K562 (cell line): ENCODE data around the gene SLC2A10. TPM values are rescaled to one million over a fixed set of nuclear protein-coding genes. Genes with fewer than 3 reads are reported as not detected.

Experiments
- CREM ChIP-seq: IDR thresholded peaks from 2 replicates; pipeline ENCODE4 v1.6.1; 2014; ENCODE audit warnings: antibody characterized with exemption, low read depth
- KAT8 ChIP-seq: fragments of 450-650 bp; IDR thresholded peaks from 2 replicates; pipeline ENCODE4 v1.6.1; 2016; ENCODE audit warnings: low read depth, mild to moderate bottlenecking
- SMC3 ChIP-seq: conservative IDR thresholded peaks from 2 replicates; pipeline ENCODE4 v1.6.1; 2011; ENCODE audit warnings: low read depth, low read length, improper control_type of control experiment; ENCODE audit not compliant: insufficient read depth
- polyA plus RNA-seq, 8 experiments: library from polyadenylated mRNA; depleted of rRNA in 4 of 8; stranded (reverse) in 5 of 8; unstranded in 3 of 8; fragments of >200 nt; fragmentation: Nextera tagmentation in 2 of 8; fragmentation: Illumina TruSeq in 1 of 8; extraction: Ambion mirVana in 2 of 8; extraction: Trizol in 1 of 8; gene quantifications; 2 replicates each; pipeline versions ENCODE4 v1.2.1 to v1.2.3, GENCODE V29; 2011 to 2014; ENCODE audit warnings: inconsistent platforms in 1 of 8, missing spikeins in 1 of 8
- total RNA-seq, 7 experiments: library from RNA; depleted of rRNA in 6 of 7; stranded (reverse); fragments of >200 nt in 6 of 7; fragmentation: Illumina TruSeq in 2 of 7; extraction: Trizol in 2 of 7; gene quantifications; 2 replicates each; pipeline versions ENCODE4 v1.2.1 to v1.2.3, GENCODE V29; 2011 to 2021; ENCODE audit warnings: low replicate concordance in 1 of 7
- TF ChIP-seq, protein P1 (sequence below), 2 experiments: fragments of 450-650 bp; formaldehyde crosslinking in 1 of 2; IDR thresholded peaks; 2 replicates each; pipeline versions ENCODE4 v1.4.0 to v1.6.1; 2014 to 2020; ENCODE audit warnings: mild to moderate bottlenecking in 2 of 2, borderline replicate concordance in 1 of 2, low read depth in 1 of 2
- TF ChIP-seq, protein P2 (sequence below): fragments of 450-650 bp; formaldehyde crosslinking; IDR thresholded peaks from 2 replicates; pipeline ENCODE4 v1.4.0; 2022; ENCODE audit warnings: missing genetic modification characterization
- TF ChIP-seq, protein P3 (sequence below): fragments of 450-650 bp; IDR thresholded peaks from 2 replicates; pipeline ENCODE4 v1.6.1; 2014; ENCODE audit warnings: low read depth, mild to moderate bottlenecking, moderate library complexity, borderline replicate concordance

The SLC2A10 gene
- total and polyA plus RNA-seq, 9 of the 15 experiments (the other 6 are each of a cell fraction or from before 2014, with no cell fraction given) = 0.01 to 1.8 (median 0.10) TPM

DNA sequence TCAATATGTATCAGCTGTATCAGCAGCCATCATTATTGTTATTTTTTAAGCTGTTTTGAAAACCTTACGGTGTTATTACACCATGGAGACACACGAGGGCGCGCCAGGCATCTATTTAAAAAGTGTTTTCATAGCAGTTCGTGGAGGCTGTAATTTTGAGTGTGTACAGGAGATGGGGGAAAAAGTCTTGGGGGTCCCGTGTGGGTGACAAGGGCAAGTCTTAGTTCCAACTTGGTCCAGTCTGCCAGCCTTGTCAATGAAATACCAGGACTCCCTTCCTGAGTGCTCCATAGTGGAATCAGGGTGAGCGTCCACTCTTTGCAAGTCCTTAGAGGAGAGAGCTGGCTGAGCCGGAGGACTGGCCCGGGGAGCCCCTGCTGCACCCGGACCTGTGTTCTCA lies 43.3 kb downstream of the SLC2A10 start (continued):
- TF ChIP-seq, protein P1, sequence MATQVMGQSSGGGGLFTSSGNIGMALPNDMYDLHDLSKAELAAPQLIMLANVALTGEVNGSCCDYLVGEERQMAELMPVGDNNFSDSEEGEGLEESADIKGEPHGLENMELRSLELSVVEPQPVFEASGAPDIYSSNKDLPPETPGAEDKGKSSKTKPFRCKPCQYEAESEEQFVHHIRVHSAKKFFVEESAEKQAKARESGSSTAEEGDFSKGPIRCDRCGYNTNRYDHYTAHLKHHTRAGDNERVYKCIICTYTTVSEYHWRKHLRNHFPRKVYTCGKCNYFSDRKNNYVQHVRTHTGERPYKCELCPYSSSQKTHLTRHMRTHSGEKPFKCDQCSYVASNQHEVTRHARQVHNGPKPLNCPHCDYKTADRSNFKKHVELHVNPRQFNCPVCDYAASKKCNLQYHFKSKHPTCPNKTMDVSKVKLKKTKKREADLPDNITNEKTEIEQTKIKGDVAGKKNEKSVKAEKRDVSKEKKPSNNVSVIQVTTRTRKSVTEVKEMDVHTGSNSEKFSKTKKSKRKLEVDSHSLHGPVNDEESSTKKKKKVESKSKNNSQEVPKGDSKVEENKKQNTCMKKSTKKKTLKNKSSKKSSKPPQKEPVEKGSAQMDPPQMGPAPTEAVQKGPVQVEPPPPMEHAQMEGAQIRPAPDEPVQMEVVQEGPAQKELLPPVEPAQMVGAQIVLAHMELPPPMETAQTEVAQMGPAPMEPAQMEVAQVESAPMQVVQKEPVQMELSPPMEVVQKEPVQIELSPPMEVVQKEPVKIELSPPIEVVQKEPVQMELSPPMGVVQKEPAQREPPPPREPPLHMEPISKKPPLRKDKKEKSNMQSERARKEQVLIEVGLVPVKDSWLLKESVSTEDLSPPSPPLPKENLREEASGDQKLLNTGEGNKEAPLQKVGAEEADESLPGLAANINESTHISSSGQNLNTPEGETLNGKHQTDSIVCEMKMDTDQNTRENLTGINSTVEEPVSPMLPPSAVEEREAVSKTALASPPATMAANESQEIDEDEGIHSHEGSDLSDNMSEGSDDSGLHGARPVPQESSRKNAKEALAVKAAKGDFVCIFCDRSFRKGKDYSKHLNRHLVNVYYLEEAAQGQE (IDR thresholded peaks at IDR 0.05; ENCODE audit: borderline replicate concordance) = peak; percentile 42; the same call in 1 of the 2 replicates
- TF ChIP-seq, protein P1 (CRISPR knock-in tag; IDR thresholded peaks at IDR 0.05; ENCODE audit: low read depth) = no peak
- no peak for TF ChIP-seq KAT8
- 0 out of 2 replicates have a peak, but pooled peaks have one; percentile 14 for TF ChIP-seq CREM
- peak; percentile 56 for TF ChIP-seq SMC3
- TF ChIP-seq, protein P2, sequence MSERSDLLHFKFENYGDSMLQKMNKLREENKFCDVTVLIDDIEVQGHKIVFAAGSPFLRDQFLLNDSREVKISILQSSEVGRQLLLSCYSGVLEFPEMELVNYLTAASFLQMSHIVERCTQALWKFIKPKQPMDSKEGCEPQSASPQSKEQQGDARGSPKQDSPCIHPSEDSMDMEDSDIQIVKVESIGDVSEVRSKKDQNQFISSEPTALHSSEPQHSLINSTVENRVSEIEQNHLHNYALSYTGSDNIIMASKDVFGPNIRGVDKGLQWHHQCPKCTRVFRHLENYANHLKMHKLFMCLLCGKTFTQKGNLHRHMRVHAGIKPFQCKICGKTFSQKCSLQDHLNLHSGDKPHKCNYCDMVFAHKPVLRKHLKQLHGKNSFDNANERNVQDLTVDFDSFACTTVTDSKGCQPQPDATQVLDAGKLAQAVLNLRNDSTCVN (CRISPR knock-in tag) = no peak
- TF ChIP-seq, protein P3, sequence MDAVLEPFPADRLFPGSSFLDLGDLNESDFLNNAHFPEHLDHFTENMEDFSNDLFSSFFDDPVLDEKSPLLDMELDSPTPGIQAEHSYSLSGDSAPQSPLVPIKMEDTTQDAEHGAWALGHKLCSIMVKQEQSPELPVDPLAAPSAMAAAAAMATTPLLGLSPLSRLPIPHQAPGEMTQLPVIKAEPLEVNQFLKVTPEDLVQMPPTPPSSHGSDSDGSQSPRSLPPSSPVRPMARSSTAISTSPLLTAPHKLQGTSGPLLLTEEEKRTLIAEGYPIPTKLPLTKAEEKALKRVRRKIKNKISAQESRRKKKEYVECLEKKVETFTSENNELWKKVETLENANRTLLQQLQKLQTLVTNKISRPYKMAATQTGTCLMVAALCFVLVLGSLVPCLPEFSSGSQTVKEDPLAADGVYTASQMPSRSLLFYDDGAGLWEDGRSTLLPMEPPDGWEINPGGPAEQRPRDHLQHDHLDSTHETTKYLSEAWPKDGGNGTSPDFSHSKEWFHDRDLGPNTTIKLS = no peak
